Measurements from ENCODE around the gene SH2D7. TPM values are rescaled to one million over a fixed set of nuclear protein-coding genes. Genes with fewer than 3 reads are reported as not detected.

The SH2D7 gene
- total RNA-seq (2014; rRNA removed; shearing (Covaris generic); ENCODE audit: low replicate concordance): not detected in 2 replicates

GRCh38 chr15:78092261-78093041 is at the start of gene SH2D7:
Gene SH2D7, plus strand, starts transcription at chr15:78092561. Its CDS starts 24 bp downstream, at chr15:78092585.
- no peaks in the 10 kb centered on the region for H3K36me3 ChIP-seq
- no peak within 1 kb of the TSS for H3K4me3 ChIP-seq
- no peak for DNase-seq
- H3K9me3 ChIP-seq: no peaks in the 10 kb centered on the region
- no peaks in the 10 kb centered on the region for H3K27me3 ChIP-seq

- H3K36me3 ChIP-seq: peaks cover 32% of the 10 kb centered on the region
- H3K9me3 ChIP-seq: no peaks in the 10 kb centered on the region
- DNase-seq: no peak
- H3K27me3 ChIP-seq: no peaks in the 10 kb centered on the region
- no peak overlapping the region for H3K4me3 ChIP-seq
Observed at GRCh38 chr15:78044407-78045155, 47.8 kb upstream of the SH2D7 start.

- no peak for DNase-seq
- Histone ChIP-seq H3K4me3 (no peak overlapping the region), H3K36me3 (peaks cover 28% of the 10 kb centered on the region), H3K9me3 (no peaks in the 10 kb centered on the region), H3K27me3 (no peaks in the 10 kb centered on the region)
Observed at GRCh38 chr15:78045189-78045588, 47.2 kb upstream of the SH2D7 start.

DNA sequence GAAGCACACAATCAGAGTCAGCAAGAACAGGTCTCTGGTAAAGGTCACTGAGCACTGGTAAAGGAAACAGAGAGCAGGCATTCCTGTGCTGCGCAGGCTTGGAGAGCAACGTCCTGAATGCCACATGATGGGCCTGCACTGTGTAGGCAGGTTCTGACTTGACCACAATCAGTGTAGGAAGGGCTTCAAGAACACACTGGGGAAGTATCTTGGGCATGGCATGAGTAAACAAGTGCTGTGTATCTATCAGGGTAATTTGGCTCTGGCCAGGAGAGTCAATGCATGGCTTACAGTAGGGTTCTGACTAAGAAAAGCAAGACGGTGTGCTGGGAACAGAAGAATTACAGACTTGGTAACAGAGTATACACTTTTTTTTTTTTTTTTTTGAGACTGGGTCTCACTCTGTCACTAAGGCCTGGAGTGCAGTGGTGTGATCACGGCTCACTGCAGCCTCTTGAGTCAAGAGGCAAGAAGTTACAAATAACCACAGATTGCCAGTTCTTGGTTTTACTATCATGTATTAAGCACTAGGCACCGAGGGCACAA is 45.5 kb upstream of the SH2D7 start:
- DNase-seq: no peak

DNA sequence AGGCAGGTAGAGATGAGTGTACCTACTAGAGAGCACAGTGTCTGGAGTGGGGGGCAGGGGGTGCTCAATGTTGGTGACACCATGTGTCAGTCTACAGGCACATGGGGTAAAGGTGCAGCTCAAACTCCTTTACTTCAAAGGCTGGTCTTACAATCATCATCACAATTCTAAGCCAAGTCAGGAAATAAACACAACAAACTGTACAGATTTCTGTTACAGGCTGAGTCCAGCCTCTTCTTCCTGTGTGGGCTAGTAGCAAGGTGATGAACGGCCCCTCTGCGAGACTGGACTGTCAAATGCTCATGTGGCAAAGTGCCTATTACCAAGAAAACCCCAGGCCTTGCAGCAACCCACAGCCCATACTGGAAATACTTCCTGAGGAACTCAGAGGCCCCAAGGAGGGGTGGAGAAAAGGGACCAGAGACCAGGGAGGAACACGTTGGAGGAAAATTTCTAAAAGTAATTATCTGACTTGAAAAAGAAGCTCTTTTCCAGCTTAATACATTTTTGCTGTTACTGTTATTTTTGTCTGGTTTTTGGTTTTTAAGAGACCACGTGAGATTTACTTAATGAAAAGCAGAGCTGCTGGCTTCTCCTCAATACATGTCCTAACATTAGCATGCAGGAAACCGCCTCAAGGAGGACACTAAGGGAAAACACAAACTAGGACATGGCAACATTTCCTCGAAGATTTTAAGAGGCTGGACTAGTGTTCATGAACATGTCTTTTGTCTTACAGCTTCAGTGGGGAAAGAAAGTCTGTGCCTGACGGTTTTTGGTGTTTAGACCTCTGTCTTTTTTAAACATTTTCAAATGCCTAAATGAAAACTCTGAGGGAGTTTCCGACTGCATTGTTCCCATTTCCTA is 44.4 kb upstream of the SH2D7 start:
- Histone ChIP-seq H3K36me3 (peaks cover 39% of the 10 kb centered on the region), H3K4me3 (no peak overlapping the region), H3K9me3 (no peaks in the 10 kb centered on the region), H3K27me3 (no peaks in the 10 kb centered on the region)
- DNase-seq: no peak

More for the DNA sequence above, 45.5 kb upstream of the SH2D7 start:
- Histone ChIP-seq H3K9me3 (no peaks in the 10 kb centered on the region), H3K36me3 (peaks cover 34% of the 10 kb centered on the region), H3K27me3 (no peaks in the 10 kb centered on the region), H3K4me3 (no peak overlapping the region)

DNA sequence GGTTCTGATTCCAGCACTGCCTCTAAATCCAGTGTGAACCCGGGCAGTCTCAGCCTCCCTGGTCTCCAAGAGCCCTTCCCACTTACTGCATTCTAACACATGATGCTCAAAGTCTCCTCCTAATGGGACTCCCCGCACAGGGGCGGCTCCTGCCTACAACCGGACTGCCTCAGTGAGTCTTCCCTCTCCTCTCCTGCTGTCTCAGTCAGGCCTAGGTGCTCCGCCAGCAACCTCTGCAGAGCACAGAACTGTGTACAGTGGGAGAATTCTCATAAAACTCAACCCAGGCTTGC is 43.8 kb upstream of the SH2D7 start:
- no peaks in the 10 kb centered on the region for H3K9me3 ChIP-seq

GRCh38 chr15:78049691-78050440 is 42.5 kb upstream of the SH2D7 start:
- DNase-seq: peak; percentile 76
- Histone ChIP-seq H3K27me3 (no peaks in the 10 kb centered on the region), H3K9me3 (no peaks in the 10 kb centered on the region), H3K36me3 (peaks cover 32% of the 10 kb centered on the region), H3K4me3 (no peak overlapping the region)

More for the DNA sequence above, 43.8 kb upstream of the SH2D7 start:
- Histone ChIP-seq H3K36me3 (peaks cover 41% of the 10 kb centered on the region), H3K27me3 (no peaks in the 10 kb centered on the region), H3K4me3 (no peak overlapping the region)
- DNase-seq: no peak

- DNase-seq: no peak
- H3K27me3 ChIP-seq: no peaks in the 10 kb centered on the region
- H3K9me3 ChIP-seq: no peaks in the 10 kb centered on the region
- H3K4me3 ChIP-seq: no peak overlapping the region
- H3K36me3 ChIP-seq: peaks cover 28% of the 10 kb centered on the region
Observed at GRCh38 chr15:78050441-78050809, 41.9 kb upstream of the SH2D7 start.

DNA sequence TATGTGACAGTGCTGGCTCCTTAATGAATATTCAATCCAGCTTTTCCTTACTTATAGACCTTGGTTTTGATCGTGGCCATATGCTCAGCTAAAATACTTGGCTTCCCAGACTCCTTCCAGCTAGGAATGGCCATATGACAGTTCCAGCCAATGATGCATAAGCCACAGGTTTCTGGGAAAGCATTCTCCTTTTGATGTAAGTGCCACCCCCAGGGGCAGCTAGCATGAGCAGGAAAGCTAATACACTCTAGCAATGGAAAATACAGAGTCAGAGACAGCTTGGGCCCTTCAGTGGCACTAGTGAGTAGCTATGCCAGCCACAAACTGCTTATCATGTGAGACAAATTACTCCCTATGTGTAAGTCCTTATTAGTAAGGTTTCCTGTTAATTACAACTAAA is 41.5 kb upstream of the SH2D7 start:
- H3K4me3 ChIP-seq: no peak overlapping the region
- no peaks in the 10 kb centered on the region for H3K27me3 ChIP-seq
- no peak for DNase-seq
- H3K36me3 ChIP-seq: peaks cover 28% of the 10 kb centered on the region
- H3K9me3 ChIP-seq: no peaks in the 10 kb centered on the region

- Histone ChIP-seq H3K36me3 (peaks cover 28% of the 10 kb centered on the region), H3K4me3 (no peak overlapping the region), H3K27me3 (no peaks in the 10 kb centered on the region), H3K9me3 (no peaks in the 10 kb centered on the region)
- no peak for DNase-seq
Observed at GRCh38 chr15:78051596-78051995, 40.8 kb upstream of the SH2D7 start.

GRCh38 chr15:78052001-78052401 is 40.4 kb upstream of the SH2D7 start:
- peak; percentile 62 for DNase-seq
- Histone ChIP-seq H3K36me3 (peaks cover 28% of the 10 kb centered on the region), H3K9me3 (no peaks in the 10 kb centered on the region), H3K4me3 (no peak overlapping the region), H3K27me3 (no peaks in the 10 kb centered on the region)

DNA sequence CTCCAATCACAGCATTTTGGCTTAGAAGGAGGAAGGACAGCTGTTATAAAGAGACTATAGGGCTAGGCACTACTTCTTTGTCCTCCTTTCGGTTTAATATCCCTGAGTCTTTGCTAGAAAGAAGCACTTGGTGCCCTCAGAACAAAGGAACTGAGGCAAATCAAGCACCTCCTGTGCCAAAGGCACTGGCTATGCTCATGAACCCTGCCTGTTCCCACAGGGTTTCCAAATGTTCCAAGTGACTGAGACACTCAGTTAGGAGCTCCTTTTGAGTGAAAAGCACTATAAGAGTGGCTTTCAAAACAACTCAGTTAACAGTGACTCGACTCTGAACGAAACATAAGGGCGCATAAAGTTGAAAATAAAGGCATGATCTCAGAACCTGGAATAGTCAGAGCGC is 39.8 kb upstream of the SH2D7 start:
- Histone ChIP-seq H3K9me3 (no peaks in the 10 kb centered on the region), H3K27me3 (no peaks in the 10 kb centered on the region), H3K4me3 (no peak overlapping the region), H3K36me3 (peaks cover 28% of the 10 kb centered on the region)
- DNase-seq: no peak

- H3K4me3 ChIP-seq: no peak overlapping the region
- DNase-seq: no peak
- H3K36me3 ChIP-seq: peaks cover 19% of the 10 kb centered on the region
- H3K27me3 ChIP-seq: no peaks in the 10 kb centered on the region
- no peaks in the 10 kb centered on the region for H3K9me3 ChIP-seq
Observed at GRCh38 chr15:78054518-78054917, 37.8 kb upstream of the SH2D7 start.

DNA sequence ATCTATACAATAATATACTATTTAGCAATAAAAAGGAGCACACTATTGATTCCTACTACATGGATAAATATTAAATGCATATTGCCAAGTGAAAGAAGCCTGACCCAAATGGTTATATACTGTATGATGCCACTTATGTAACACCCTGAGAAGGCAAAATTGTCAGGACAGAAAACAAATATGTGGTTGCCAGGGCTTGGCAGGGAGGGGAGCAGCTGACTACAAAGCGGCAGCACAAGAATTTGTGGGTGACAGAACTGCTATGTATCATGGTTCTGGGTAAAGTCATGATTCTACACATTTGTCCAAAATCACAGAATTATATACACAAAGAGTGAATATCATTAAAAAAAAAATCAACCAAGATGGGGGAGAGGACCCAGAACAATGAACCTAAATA is 37.4 kb upstream of the SH2D7 start:
- no peak for DNase-seq
- no peaks in the 10 kb centered on the region for H3K27me3 ChIP-seq
- peaks cover 19% of the 10 kb centered on the region for H3K36me3 ChIP-seq
- H3K4me3 ChIP-seq: no peak overlapping the region
- no peaks in the 10 kb centered on the region for H3K9me3 ChIP-seq

- Histone ChIP-seq H3K9me3 (no peaks in the 10 kb centered on the region), H3K4me3 (no peak overlapping the region)
- DNase-seq: peak; percentile 42
Observed at GRCh38 chr15:78055919-78056713, 36.2 kb upstream of the SH2D7 start.

More at GRCh38 chr15:78055919-78056713, 36.2 kb upstream of the SH2D7 start:
- Histone ChIP-seq H3K27me3 (no peaks in the 10 kb centered on the region), H3K36me3 (peaks cover 15% of the 10 kb centered on the region)

Data from MG63 (cell line).